Hematopoietic multipotent progenitor cell treated with erythropoietin and hydrocortisone succinate and interleukin-3 and kit ligand, for 4 days (in vitro differentiated cells): ENCODE data around the gene PTPRN2.

Source experiments
- DNase-seq: peaks from one replicate; pipeline ENCODE4 v3.0.0-alpha.2; 2015

The PTPRN2 gene

GRCh38 chr7:157884461-157885062 is 703.1 kb downstream of the PTPRN2 start:
- DNase-seq: no peak

GRCh38 chr7:157881048-157881771 is 706.4 kb downstream of the PTPRN2 start:
- no peak for DNase-seq

GRCh38 chr7:157879391-157879790 is 708.2 kb downstream of the PTPRN2 start:
- DNase-seq: no peak

GRCh38 chr7:157877298-157878090 is 710.1 kb downstream of the PTPRN2 start:
- DNase-seq: no peak

GRCh38 chr7:157876469-157877285 is 710.9 kb downstream of the PTPRN2 start:
- peak; percentile 10 for DNase-seq

- DNase-seq: peak; percentile 69
Measured at GRCh38 chr7:157875230-157876179, 712.1 kb downstream of the PTPRN2 start.

- no peak for DNase-seq
Measured at GRCh38 chr7:157874870-157875229, 712.8 kb downstream of the PTPRN2 start.

GRCh38 chr7:157874208-157874816 is 713.3 kb downstream of the PTPRN2 start:
- no peak for DNase-seq

- DNase-seq: no peak
Measured at GRCh38 chr7:157873664-157874063, 714.0 kb downstream of the PTPRN2 start.

GRCh38 chr7:157873181-157873580 is 714.4 kb downstream of the PTPRN2 start:
- no peak for DNase-seq

- no peak for DNase-seq
Measured at GRCh38 chr7:157872447-157872846, 715.2 kb downstream of the PTPRN2 start.

- DNase-seq: no peak
Measured at GRCh38 chr7:157871681-157872080, 715.9 kb downstream of the PTPRN2 start.

- DNase-seq: no peak
Measured at GRCh38 chr7:157870644-157871290, 716.9 kb downstream of the PTPRN2 start.

GRCh38 chr7:157869793-157870192 is 717.8 kb downstream of the PTPRN2 start:
- DNase-seq: no peak

GRCh38 chr7:157867685-157868305 is 719.8 kb downstream of the PTPRN2 start:
- DNase-seq: no peak

- DNase-seq: no peak
Measured at GRCh38 chr7:157866336-157866924, 721.2 kb downstream of the PTPRN2 start.

- DNase-seq: no peak
Measured at GRCh38 chr7:157865351-157866165, 722.1 kb downstream of the PTPRN2 start.

GRCh38 chr7:157864911-157865310 is 722.7 kb downstream of the PTPRN2 start:
- DNase-seq: no peak
